SU-DHL-6 (cell line): ENCODE results near the gene RELL2.

ENCODE experiments used
- H2AFZ ChIP-seq: fragments of 200-600 bp; sonication (generic); 2 replicates; pipeline ENCODE4 v1.6.1; 2014; ENCODE audit warnings: low read depth, mild to moderate bottlenecking, moderate library complexity, mixed read lengths, antibody characterized with exemption, low read length; ENCODE audit not compliant: severe bottlenecking
- H3F3A ChIP-seq: fragments of 200-600 bp; shearing (Covaris generic); 2 replicates; pipeline ENCODE4 v1.6.0; 2016; ENCODE audit warnings: antibody characterized with exemption, mild to moderate bottlenecking; ENCODE audit not compliant: insufficient read depth
- H3K27ac ChIP-seq: fragments of 200-600 bp; sonication (generic); 2 replicates; pipeline ENCODE4 v1.5.1; 2016; ENCODE audit warnings: low read depth, mild to moderate bottlenecking, low read length, moderate library complexity, mixed read lengths
- H3K27me3 ChIP-seq: fragments of 200-600 bp; sonication (generic), shearing (Covaris generic); 2 replicates; pipeline ENCODE4 v1.6.0; 2014; ENCODE audit warnings: mild to moderate bottlenecking, low read length
- H3K36me3 ChIP-seq: fragments of 200-600 bp; sonication (generic); 2 replicates; pipeline ENCODE4 v1.6.1; 2014; ENCODE audit warnings: mild to moderate bottlenecking, low read length, mixed read lengths
- H3K4me2 ChIP-seq: fragments of 300-600, 200-600 bp; shearing (Covaris generic), sonication (generic); 2 replicates; pipeline ENCODE4 v1.6.0; 2014; ENCODE audit warnings: low read length, low read depth, mild to moderate bottlenecking; ENCODE audit not compliant: poor library complexity, severe bottlenecking
- H3K4me3 ChIP-seq: fragments of 200-600 bp; sonication (generic); 2 replicates; pipeline ENCODE4 v1.5.1; 2014; ENCODE audit warnings: antibody characterized with exemption, low read length, mild to moderate bottlenecking, mixed read lengths; ENCODE audit not compliant: insufficient read depth, poor library complexity, severe bottlenecking
- H3K79me2 ChIP-seq: fragments of 200-600 bp; sonication (generic); 2 replicates; pipeline ENCODE4 v1.6.1; 2014; ENCODE audit warnings: mild to moderate bottlenecking, low read length, moderate library complexity; ENCODE audit not compliant: insufficient read depth
- H3K9ac ChIP-seq: fragments of 200-600 bp; sonication (generic); 2 replicates; pipeline ENCODE4 v1.7.0; 2014; ENCODE audit warnings: mild to moderate bottlenecking, low read length
- H3K9me2 ChIP-seq: fragments of 200-600 bp; sonication (generic); replicated peaks from 2 replicates; pipeline ENCODE4 v1.6.1; 2014; ENCODE audit warnings: low read length; ENCODE audit not compliant: insufficient read depth
- H3K9me3 ChIP-seq: fragments of 200-600 bp; sonication (generic); 2 replicates; pipeline ENCODE4 v1.6.1; 2014; ENCODE audit warnings: low read length, mixed read lengths; ENCODE audit not compliant: insufficient read depth
- H4K20me1 ChIP-seq: fragments of 200-600 bp; sonication (generic); 2 replicates; pipeline ENCODE4 v1.6.1; 2014; ENCODE audit warnings: low read depth, mild to moderate bottlenecking, antibody characterized with exemption, low read length, moderate library complexity, mixed read lengths
- CTCF ChIP-seq: fragments of 200-600 bp; sonication (generic); IDR thresholded peaks from one replicate; pipeline ENCODE4 v1.5.1; 2017; ENCODE audit warnings: antibody characterized with exemption, mild to moderate bottlenecking, low read length, moderate library complexity; ENCODE audit not compliant: insufficient read depth, poor library complexity, severe bottlenecking
- EZH2phosphoT487 ChIP-seq: fragments of 200-600 bp; sonication (generic), shearing (Covaris generic); conservative IDR thresholded peaks from 2 replicates; pipeline ENCODE4 v1.6.1; 2018; ENCODE audit warnings: mild to moderate bottlenecking, antibody characterized with exemption, low read length, moderate library complexity, mixed read lengths

The RELL2 gene

GRCh38 chr5:141677415-141677814 lies 40.6 kb downstream of the RELL2 start:
- Histone ChIP-seq H3K27ac (no peak overlapping the region), H3K9me3 (no peaks in the 10 kb centered on the region), H3K9me2 (no peaks in the 10 kb centered on the region), H3K4me3 (no peak overlapping the region), H3F3A (no peaks in the 10 kb centered on the region), H3K36me3 (no peaks in the 10 kb centered on the region), H3K79me2 (no peaks in the 10 kb centered on the region), H3K9ac (no peak overlapping the region), H4K20me1 (no peaks in the 10 kb centered on the region), H3K27me3 (no peaks in the 10 kb centered on the region), H3K4me2 (no peak overlapping the region), H2AFZ (no peak overlapping the region)
- TF ChIP-seq EZH2phosphoT487 = no peak
- no peak for TF ChIP-seq CTCF

- no peak overlapping the region for H3K27ac ChIP-seq
- no peaks in the 10 kb centered on the region for H3K9me3 ChIP-seq
- no peaks in the 10 kb centered on the region for H3K27me3 ChIP-seq
- no peaks in the 10 kb centered on the region for H3F3A ChIP-seq
- H3K9me2 ChIP-seq = no peaks in the 10 kb centered on the region
- H3K36me3 ChIP-seq = no peaks in the 10 kb centered on the region
- no peak overlapping the region for H3K4me2 ChIP-seq
- no peaks in the 10 kb centered on the region for H3K79me2 ChIP-seq
- no peak overlapping the region for H2AFZ ChIP-seq
- TF ChIP-seq EZH2phosphoT487 = no peak
- no peak for TF ChIP-seq CTCF
- H3K4me3 ChIP-seq = no peak overlapping the region
- no peaks in the 10 kb centered on the region for H4K20me1 ChIP-seq
- H3K9ac ChIP-seq = no peak overlapping the region
These were observed 43.4 kb downstream of the RELL2 start for GRCh38 chr5:141680178-141680577.

- TF ChIP-seq EZH2phosphoT487 (no peak), CTCF (no peak)
- Histone ChIP-seq H3K9me2 (no peaks in the 10 kb centered on the region), H3K36me3 (no peaks in the 10 kb centered on the region), H3K9ac (no peak overlapping the region), H3K27ac (no peak overlapping the region), H3K4me3 (no peak overlapping the region), H3K27me3 (no peaks in the 10 kb centered on the region), H4K20me1 (no peaks in the 10 kb centered on the region), H3K9me3 (no peaks in the 10 kb centered on the region), H3K79me2 (no peaks in the 10 kb centered on the region), H3K4me2 (no peak overlapping the region), H2AFZ (no peak overlapping the region), H3F3A (no peaks in the 10 kb centered on the region)
These were observed 44.0 kb downstream of the RELL2 start for GRCh38 chr5:141680751-141681201.

GRCh38 chr5:141681295-141681694 lies 44.5 kb downstream of the RELL2 start:
- Histone ChIP-seq H3K27ac (no peak overlapping the region), H3K9me3 (no peaks in the 10 kb centered on the region), H3K9me2 (no peaks in the 10 kb centered on the region), H2AFZ (no peak overlapping the region), H3K4me2 (no peak overlapping the region), H3K4me3 (no peak overlapping the region), H4K20me1 (no peaks in the 10 kb centered on the region), H3F3A (no peaks in the 10 kb centered on the region), H3K79me2 (no peaks in the 10 kb centered on the region), H3K36me3 (no peaks in the 10 kb centered on the region), H3K27me3 (no peaks in the 10 kb centered on the region), H3K9ac (no peak overlapping the region)
- TF ChIP-seq EZH2phosphoT487 (no peak), CTCF (no peak)
